ENCODE measurements around the gene RASGRF2.

Gene RASGRF2

DNA sequence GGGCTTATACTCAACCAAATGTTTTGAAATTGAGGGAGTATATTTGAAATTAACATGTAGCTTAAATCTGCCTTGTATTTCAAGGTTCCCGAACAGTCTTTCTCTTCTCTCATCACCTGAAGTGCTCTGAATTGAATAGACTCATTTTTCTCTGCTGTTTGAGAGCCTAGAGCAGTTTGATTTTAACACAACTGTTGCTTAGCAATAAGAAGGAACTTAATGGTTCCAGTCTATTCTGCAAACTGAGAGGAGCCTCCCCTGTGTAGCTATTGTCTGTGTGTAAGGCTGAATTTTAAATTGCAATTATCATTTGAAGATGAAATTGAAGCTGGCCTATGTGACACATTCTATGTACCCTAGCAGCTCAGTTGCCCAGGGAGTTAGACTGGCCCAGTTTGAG is 185.9 kb downstream of the RASGRF2 start:
- DNase-seq: no peak

DNA sequence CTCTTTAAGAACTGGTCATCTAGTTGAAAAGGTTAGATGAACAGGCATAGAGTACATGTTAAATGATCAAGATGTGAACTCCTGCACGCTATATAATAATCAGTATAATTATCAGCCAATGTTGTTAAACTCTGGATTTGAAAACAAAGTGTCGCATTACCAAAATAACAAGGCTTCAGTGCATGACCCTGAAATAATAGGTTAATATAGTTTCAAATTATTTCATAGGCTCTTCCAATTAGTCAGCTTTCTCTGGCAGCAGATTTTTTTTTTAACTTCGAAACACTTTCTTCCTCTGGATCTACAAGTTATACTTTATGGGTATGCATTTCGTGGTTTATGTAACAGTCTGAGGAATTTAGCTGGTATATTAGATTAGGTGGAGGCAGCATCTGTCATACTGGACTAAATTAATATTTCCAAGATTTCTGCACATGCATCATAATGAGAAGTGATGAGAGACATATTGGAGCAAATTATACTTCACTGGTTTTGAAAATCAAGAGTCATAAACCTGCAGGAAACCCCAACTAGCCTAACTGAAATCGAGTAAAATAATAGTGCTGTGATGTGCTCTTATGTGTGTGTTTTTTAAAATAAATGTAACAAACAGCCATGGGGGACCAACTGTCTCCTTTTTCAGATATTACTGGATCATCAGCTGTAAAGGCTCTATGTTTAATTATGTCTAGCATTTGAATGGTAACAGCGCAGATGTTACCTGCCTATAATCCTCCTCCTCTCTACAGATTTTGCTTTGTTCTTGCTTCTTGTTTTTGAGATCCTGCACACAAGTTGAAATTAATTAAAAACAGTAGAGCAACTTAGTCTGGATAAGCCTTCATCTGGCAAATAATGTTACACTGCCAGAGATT is 187.1 kb downstream of the RASGRF2 start:
- no peak for DNase-seq

DNA sequence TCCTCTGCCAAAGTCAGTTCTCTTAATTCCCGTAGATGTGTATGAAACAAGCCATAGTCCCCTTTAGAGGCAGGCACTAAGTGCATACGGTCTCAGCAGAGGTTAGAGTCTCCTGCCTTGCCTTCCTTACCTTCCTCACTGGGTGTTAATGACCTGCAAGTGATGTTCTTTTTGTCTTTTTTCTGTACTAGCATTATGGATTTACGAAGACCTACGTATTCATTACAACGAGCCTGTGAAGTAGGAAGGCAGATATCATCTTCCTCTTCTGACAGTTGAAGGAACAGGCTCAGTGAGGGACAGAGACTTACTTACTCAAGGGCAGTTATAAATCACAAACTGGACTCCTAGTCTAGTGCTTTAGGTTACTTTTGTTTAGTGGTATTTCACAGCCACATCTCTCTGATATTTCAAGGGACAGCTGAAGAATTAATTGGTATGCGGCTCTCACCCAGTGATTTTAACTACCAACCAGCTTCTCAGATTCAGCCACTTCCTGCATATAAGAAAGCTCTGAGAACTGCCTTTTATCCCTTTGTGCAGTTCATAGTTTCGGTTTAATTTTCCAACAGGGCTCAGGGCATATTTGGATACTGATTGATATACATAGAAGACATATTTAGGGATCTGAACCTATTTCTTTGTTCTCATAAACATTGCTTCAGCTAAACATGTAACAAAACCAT is 187.9 kb downstream of the RASGRF2 start:
- DNase-seq: no peak

DNA sequence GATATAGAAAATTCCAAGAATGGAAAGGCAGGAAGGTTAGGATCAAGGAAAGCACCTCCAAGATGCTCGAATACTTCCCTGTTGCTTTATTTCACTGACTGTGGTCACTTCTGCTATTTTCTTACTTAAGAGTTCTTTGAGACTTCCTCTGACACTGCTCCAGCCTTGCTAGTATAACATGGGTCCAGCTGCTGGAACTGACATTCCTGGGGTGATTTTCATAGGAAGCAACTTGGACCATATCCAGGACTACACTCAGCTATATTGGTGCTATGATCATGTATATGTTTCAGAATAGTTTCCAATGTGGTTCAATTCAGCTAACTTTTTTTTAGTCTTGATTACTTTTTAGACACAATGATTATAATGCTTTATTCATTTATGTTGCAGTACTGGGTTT is 191.4 kb downstream of the RASGRF2 start:
- DNase-seq: no peak

DNA sequence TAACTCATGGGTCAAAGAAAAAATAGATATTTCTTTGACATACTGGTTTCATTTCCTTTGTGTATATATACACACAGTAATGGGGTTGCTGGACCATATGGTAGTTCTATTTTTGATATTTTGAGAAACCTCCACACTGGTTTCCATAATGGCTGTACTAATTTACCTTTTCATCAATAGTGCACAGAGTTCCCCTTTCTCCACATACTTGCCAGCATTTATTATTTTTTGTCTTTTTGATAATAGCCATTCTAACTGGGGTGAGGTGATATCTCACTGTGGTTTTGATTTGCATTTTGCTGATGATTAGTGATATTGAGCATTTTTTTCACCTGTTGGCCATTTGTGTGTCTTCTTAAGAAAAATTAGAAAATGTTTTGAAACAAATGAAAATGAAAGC is 194.6 kb downstream of the RASGRF2 start:
- DNase-seq: no peak

DNA sequence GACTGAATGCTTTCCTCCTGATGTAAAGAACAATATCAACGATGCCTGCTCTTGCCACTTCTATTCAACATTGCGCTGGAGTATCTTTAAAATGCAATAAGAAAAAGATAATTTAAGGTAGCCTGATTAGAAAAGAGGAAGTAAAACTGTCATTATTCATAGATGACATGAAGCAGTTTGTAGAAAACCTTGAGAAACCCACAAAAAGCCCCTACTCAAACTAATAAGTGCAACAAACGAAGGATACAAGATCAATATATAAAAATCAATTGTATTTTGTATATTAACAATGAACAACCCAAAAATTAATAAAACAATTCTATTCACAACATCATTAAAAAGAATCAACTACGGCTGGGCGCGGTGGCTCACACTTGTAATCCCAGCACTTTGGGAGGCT is 196.6 kb downstream of the RASGRF2 start:
- no peak for DNase-seq

DNA sequence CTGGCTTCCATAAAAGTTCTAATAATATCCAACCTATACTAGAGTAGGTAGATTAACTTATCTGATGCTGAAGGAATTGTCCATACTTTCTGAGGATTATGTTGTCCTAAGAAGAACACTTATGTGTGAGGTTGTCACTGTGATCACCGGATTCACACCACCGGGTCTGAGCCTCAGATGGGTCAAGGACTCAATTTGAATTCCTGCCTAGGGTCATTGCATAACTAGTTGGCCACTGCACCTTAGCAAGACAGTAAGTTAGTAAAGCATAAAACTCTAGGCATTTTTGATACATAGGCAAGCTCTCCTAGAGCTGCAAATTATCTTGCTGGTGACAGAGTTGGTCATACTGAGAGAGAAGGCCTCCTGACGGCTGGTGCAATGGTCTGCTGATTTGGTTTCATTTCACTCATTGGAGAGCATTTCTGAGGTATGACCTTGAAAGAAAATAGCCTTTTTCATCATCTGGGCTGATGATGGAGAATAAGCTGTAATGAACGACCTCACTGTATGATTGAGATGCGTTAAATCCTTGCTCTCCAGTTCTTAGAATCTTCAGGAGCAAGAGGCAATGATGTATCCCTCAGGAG is 200.9 kb downstream of the RASGRF2 start:
- no peak for DNase-seq

DNA sequence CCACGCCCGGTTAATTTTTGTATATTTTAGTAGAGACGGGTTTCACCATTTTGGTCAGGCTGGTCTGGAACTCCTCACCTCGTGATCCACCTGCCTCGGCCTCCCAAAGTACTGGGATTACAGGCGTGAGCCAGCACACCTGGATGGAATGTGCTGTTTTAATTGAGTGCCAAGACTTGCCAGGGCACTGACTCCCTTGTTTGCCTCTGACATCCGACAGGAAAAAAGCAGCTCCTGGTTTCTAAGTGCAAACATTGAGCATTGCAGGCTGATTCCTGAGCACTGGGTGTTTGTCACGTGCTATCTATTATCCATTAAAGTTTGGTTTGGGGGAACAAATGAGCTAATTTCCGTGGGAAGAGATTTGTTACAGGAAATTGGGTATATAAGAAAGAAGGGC is 202.3 kb downstream of the RASGRF2 start:
- DNase-seq: no peak

DNA sequence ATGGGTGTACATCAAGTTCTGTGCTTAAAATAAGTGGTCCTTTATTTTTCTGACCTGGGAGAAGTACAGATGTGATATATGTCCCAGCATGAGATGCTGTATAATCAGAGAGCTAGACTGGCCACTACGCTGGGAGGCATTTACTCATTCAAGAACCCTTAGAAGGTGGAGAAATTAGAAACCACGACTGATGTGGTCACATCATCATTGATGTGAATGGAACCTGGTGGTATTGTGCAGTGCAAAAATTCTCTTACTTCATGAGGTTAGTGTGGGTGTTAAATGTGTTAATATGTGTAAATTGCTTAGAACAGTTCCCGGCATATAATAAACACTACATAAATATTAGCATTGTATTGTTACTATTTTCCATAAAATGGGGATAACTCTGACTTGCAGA is 203.5 kb downstream of the RASGRF2 start:
- no peak for DNase-seq

DNA sequence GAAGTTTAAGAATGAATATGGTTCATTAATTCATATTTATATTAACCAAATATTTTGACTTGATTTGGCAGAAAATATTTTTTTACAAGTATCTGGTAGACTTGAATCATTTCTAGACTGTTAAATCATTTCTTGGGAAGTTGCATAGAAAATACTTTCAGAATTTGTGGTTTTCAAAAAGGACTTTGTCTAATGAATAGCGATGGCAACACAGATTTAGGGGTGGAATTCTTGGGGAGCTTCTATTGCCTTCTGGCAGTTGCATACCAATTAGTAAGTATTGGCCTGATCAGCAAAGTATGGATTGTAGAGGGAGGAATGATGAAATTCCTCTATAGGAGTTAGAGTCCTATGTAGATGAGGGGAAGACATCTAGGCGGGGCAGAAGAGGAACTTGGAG is 204.3 kb downstream of the RASGRF2 start:
- DNase-seq: no peak

DNA sequence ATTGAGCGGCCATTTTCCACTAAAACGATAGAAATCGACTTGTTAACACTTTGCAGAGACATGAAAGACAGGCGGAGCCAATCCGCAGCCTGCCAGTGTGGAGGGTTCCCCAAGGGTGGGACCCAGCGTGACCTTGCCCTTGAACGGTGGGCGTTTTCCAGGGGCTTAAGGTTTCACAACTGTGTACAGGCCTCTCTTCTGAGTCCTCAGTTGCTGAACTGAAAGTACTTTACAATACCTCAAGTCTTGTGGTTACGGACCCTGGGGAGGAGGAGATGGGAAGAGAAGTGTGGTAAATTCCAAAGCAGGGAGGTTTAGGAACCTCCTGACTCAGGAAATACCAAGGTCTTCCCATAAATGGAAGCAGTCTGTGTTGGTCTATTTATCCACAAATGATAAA is 204.8 kb downstream of the RASGRF2 start:
- DNase-seq: no peak

DNA sequence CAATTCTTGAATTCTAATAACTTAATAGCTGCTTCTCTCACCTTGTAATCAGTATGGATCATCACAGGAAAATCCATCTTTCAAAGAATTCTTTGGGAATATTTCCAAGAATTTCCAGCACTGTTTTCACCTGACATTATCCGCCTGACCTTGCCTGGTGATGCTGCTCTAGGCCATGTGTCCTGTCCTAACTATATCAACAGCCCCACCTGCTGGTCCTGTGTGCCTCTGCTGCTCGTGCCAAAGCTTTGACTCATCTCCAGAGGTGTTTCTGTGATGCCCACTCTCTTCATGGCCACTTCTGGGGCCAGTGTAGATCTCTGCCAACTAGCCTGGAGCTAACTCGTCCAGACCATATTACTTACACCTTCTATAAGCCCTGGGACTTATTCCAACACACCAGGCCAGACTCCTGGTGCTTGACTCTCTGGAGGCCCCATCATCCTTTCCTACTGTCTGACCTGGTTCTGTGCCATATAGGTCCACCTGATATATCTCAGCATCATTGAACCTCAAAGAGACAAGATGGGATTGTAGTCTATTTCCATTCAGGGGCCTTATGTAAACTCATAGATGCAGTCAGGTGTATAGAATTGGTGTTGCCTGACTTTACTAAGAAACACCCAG is 205.4 kb downstream of the RASGRF2 start:
- no peak for DNase-seq

DNA sequence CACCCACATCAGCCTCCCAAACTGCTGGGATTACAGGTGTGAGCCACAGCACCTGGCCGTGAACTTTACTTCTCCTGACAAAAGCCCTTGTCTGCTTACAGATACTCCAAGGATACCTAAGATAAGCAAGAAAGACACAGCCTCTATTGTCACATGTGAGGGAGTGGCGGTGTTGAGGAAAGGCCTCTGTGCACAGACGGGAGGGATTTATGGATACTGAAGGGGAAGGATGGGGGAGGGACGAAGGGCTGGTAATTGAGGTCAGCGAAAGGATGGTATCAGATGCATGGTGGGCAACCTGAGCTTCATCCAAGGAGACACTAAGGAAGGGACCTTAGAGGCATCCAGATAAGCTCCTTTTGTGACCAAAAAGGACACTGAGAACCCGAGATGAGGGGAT is 206.3 kb downstream of the RASGRF2 start:
- no peak for DNase-seq

DNA sequence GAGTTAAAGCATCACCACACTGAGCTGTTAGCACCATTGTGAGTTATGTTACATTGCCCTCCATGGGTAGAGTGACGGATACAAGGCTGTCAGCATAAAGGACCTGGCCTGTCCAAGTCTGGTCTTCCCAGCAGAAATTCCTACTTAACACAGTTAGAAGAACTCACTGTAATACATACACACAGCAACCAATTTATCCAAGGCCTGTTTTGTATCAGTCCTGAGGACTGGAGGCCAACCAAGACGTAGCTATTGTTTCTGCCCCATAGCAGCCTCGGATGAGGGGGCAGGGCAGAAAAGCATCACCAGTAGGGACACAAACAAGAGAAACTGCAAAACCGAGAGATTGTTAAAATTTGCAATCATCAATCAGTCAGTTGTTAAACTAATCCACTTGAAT is 206.9 kb downstream of the RASGRF2 start:
- no peak for DNase-seq

DNA sequence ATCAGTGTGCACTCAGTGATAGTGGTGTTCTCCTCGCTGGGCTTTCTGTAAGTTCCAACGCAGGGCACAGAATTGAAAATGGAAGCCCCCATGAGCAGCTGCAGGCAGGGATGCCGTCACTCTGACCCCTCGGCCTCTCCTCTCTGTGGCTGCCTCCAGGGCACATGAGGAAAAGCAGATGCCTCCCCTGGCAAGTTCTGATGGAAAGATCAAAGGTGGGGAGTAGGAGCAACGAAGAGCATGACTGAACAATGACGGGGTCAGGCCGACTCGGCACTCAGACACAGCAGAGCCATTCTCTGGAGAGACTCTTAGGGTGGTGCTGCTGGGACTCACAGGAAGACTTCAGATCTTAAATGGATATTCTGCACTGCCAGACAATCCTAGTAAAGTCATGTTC is 207.4 kb downstream of the RASGRF2 start:
- no peak for DNase-seq

DNA sequence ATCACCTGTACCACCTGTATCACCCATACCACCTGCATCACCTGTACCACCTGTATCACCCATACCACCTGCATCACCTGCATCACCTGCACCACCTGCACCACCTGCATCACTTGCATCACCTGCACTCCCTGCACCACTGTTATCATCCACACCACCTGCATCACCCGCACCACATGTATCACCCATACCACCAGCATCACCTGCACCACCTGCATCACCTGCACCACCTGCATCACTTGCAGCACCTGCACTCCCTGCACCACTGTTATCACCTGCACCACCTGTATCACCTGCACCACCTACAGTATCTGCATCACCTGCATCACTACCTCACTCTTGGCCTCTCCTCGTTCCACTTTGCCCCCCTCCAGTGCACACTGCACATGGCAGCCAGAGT is 209.8 kb downstream of the RASGRF2 start:
- DNase-seq: no peak

DNA sequence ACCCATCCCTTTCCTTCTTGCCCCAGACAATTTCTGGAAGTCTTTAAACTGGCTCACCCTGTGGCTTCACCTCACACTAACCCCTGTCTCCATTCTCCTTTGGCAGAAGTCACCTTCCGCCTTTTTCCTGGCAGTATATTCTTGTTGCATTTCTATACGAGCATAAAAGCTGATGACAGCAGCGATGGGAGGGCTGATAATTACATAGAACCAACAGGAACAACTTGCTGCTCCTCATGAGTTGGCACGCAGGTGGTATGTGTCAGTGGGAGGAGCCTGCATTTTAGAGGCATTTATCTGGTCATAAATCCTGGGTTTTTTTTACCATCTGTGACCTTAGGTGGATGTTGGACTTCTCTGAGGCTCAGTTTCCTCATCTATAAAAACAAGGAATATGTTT is 211.6 kb downstream of the RASGRF2 start:
- DNase-seq: peak; percentile 5

DNA sequence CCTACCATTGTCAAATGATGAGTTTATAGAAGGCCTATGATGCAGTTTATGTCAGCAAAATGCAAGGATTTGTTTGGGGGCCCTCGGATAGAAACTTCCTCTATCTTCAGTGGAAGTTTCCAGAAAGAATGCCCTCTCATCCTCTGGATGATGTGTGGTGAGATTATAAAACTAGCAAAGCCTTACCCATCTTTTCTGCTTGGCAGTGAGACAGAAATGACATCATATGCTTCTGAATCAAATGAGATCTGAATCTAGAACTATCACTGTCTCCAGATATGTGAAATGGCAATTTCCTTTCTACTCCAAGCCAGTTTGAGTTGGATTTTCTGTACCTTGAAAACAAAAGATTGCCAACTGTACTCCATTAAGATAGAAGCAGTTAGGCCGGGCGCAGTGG is 212.5 kb downstream of the RASGRF2 start:
- DNase-seq: no peak

DNA sequence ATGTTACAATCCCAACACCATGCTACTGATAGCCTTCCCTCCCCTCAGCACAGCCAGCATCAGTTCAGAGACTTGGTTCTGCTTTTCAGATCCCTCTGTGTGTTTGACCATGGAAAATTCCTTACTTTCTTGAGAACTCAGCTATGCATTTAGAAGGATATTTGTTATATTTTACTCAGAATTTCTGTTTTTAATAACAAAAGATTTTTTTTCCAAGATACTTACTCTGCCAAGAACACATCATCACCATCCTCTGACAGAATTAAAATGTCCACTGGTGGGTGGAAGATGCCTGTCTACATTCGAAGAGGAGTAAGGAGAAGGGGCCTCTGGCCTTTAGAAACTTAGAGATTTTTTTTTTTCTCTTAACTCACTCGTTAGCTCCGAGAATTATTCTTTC is 216.9 kb downstream of the RASGRF2 start:
- DNase-seq: no peak

DNA sequence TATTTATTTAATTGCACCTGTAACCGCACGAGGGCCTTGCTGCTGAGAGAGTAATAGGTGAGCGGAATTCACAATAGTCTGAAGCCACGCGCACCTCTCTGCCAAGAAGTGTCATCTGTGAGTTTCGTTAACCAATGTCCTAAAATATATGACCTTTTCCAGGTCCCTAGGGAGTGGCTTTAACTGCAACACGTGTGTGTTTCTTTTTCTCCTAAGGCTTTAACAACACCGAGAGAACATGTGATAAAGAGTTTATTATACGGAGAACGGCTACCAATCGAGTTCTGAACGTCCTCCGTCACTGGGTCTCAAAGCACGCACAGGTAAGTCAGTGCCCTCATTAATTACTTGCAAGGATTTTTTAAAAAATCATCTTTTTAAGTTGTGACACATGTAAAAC is 219.8 kb downstream of the RASGRF2 start:
- no peak for DNase-seq

DNA sequence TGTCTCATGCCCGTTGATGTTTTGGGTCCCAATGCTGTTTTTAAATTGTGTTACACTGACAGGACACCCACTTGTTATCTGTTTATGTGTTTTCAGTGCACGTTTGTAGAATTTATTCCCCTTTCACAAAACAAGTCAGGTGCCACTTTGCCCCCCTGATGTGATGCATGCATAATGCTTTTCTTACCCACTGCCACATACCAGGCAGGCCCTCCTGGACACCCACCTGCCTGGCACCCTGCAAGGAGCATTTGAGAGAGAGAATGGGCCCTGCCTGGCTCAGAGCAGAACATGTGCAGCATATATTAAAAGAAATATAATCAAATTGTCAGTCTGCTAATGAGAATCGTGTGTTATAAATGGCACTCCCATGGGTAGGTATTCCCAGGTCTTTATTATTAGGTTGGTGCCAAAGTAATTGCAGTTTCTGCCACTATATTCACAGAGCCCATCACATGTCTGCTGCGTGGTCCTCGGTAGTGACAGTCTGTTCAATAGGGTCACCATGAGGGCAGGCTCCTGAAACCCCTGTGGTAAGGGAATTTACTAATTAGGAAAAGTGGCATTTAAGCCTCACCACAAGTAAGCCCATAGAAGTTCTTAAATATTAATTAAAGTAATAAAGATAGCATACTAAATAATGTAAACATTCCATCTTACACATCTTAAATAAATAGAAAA is 220.8 kb downstream of the RASGRF2 start:
- no peak for DNase-seq

DNA sequence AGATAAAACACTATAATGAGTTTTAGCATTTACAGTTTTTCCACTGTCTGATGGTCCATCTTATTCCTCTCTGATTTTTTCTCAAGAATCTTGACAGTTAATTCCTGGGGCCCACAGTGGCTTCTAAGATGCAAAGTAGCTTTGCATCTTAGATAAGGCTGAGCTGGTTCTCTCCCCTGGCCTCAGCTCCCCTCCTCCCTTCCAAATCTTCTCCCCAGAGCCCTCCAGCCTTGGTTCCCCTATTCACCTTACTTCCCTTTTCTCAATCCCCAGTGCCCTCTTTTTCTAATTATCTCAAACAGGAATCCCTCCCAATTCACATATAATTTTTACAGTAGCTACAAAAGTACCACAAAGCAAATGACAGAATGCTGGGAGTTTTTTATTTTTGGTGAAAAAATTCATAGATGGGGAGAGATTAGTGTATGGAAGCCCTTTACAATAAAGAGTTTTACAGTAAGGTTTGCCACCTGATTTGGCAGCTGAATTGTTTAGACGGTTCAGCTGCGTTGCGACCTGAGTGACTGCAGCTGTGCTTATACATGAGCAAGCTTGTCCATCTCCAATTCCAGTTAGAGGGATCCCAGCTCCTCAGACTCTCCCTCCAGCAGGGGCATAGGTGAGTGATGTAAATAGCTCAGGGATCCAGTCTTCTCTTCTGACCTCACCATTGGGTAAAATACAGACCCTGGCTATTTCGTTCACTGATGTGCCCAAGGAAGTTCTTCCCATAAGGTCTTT is 221.6 kb downstream of the RASGRF2 start:
- DNase-seq: no peak

Data from NCI-H2081 treated with DMSO at 0.1 percent for 48 hours (cell line).